ENCODE data around the gene STUM. TPM values are rescaled to one million over a fixed set of nuclear protein-coding genes. Genes with fewer than 3 reads are reported as not detected.

Gene STUM
- total RNA-seq, 1 experiment from 2014 or later, result 0.37 TPM

DNA sequence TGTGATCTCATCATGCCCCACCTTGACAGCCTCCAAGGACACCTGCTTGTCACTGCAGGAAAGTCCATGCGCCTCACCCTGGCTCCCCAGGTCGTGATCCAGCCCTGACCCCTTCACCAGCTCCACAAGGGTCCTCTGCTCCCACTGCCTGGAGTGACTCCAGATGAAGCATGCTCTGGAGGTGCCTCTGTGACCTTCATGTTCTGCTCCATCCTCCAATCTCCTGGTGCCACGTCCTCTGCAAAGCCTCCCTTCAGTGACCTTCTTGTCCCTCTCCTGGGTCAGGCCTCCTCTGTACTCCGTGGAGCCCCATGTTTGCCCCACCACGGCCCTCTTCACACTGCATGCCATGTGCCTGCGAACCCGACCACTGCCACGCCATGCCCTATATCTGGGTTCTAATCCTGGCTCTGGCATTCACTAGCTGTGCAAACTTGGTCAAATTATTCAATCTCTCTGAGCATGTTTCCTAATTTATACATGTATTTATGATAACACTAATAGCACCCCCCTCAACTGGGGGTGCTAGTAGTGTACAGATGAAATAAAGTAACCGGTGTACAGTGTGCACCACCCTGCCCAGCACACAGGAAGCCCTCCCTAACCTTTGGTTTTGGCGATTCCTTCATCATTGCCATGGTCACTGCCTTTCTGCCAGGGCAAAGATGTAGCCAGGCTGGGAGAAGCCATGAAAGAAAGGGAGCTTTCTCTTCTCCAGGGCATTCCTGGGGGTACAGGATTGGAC lies 77.4 kb downstream of the STUM start:
- ChIA-PET CTCF (interaction anchor here (0.5 to 16.7 kb wide), 61 partner anchors 9 to 1019 kb away, joined by 3 to 342 read pairs (median 4); no protein-coding TSS in a partner anchor), POLR2A (interaction anchor here (0.6 to 1.6 kb wide), 9 partner anchors 20 to 600 kb away, joined by 3 to 7 read pairs (median 3); no protein-coding TSS in a partner anchor)
- H3K36me3 Mint-ChIP-seq (ENCODE audit: insufficient read depth, unreplicated experiment), result peaks cover 6% of the 10 kb centered on the region
- H3K4me1 Mint-ChIP-seq (ENCODE audit: insufficient read depth, unreplicated experiment), result peaks cover 22% of the 10 kb centered on the region
- intact Hi-C loops (cut with micrococcal nuclease), result no loop called here
- TF ChIP-seq, protein P1, sequence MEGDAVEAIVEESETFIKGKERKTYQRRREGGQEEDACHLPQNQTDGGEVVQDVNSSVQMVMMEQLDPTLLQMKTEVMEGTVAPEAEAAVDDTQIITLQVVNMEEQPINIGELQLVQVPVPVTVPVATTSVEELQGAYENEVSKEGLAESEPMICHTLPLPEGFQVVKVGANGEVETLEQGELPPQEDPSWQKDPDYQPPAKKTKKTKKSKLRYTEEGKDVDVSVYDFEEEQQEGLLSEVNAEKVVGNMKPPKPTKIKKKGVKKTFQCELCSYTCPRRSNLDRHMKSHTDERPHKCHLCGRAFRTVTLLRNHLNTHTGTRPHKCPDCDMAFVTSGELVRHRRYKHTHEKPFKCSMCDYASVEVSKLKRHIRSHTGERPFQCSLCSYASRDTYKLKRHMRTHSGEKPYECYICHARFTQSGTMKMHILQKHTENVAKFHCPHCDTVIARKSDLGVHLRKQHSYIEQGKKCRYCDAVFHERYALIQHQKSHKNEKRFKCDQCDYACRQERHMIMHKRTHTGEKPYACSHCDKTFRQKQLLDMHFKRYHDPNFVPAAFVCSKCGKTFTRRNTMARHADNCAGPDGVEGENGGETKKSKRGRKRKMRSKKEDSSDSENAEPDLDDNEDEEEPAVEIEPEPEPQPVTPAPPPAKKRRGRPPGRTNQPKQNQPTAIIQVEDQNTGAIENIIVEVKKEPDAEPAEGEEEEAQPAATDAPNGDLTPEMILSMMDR (IDR thresholded peaks at IDR 0.05; ENCODE audit: unreplicated experiment), result no peak
- no TSS peak for BruUV-seq (replicated peaks)
- H3K4me3 Mint-ChIP-seq (ENCODE audit: unreplicated experiment), result no peak overlapping the region
- no peak for DNase-seq (ENCODE audit: unreplicated experiment)
- H3K27ac Mint-ChIP-seq (ENCODE audit: low read depth, unreplicated experiment), result peak overlapping the region; percentile 36
- H3K27me3 Mint-ChIP-seq (ENCODE audit: insufficient read depth, unreplicated experiment), result no peaks in the 10 kb centered on the region
- H3K9me3 Mint-ChIP-seq (ENCODE audit: unreplicated experiment), result no peaks in the 10 kb centered on the region

DNA sequence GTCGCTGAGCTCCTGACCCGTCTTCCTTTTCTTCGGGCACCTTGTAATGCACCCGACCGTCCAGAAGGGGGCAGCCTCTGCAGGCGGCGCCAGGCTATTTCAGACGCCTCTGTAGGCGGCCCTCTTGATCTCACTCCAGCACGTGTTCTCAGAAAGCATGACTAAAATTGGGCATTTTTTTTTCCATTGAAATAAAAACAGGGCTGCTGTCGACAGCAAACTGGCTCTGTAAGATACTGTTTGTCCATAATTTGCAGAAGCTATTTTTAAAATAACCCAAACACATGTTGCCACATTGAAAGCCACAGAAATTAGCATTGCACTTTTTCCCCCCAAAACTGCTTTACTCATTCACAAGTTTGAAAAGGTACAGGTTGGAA lies 78.0 kb downstream of the STUM start:
- H3K4me1 Mint-ChIP-seq (ENCODE audit: insufficient read depth, unreplicated experiment), result peaks cover 22% of the 10 kb centered on the region
- TF ChIP-seq, protein P1 (IDR thresholded peaks at IDR 0.05; ENCODE audit: unreplicated experiment), result peak; percentile 99
- peak; percentile 85 for DNase-seq (ENCODE audit: unreplicated experiment)
- peaks cover 6% of the 10 kb centered on the region for H3K36me3 Mint-ChIP-seq (ENCODE audit: insufficient read depth, unreplicated experiment)
- no peaks in the 10 kb centered on the region for H3K27me3 Mint-ChIP-seq (ENCODE audit: insufficient read depth, unreplicated experiment)
- ChIA-PET POLR2A (interaction anchor here (0.6 to 1.6 kb wide), 8 partner anchors 20 to 313 kb away, joined by 3 to 7 read pairs (median 4); no protein-coding TSS in a partner anchor), CTCF (interaction anchor here (0.5 to 16.7 kb wide), 64 partner anchors 8 to 1020 kb away, joined by 3 to 342 read pairs (median 4); no protein-coding TSS in a partner anchor)
- peak overlapping the region; percentile 36 for H3K27ac Mint-ChIP-seq (ENCODE audit: low read depth, unreplicated experiment)
- intact Hi-C loops (cut with micrococcal nuclease), result no loop called here
- H3K9me3 Mint-ChIP-seq (ENCODE audit: unreplicated experiment), result no peaks in the 10 kb centered on the region
- H3K4me3 Mint-ChIP-seq (ENCODE audit: unreplicated experiment), result no peak overlapping the region
- BruUV-seq (replicated peaks), result no TSS peak

DNA sequence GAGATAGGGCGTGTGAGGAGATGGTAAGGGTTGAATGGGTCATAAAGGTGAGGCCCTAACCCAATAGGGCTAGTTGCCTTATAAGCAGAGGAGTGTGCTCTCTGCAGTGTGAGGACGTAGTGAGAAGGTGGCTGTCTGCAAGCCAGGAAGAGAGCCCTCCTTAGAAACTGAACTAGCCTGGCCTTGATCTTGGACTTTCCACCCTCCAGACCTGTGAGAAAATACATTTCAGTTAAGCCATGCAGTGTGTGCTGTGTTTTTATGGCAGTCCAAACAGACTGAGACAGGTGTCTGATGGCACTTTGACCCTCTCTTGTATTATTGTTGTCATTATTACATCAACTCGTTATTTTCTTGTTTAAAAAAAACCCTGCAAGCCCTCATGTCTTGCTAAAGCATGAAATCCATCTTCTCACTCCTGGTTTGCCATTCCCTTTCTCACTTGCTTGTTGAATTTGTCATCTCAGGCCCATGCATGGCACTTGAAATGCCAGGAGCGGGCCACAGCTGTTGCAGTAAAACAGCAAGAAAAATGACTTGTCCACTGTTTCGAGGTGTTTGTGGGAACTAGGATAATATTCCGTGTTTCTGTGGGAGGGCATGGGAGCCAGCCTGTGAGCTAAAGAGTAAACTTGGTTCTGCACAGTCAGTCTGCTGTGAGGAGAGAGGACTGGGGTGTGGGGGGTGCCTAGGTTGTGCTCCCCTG lies 78.6 kb downstream of the STUM start:
- no peaks in the 10 kb centered on the region for H3K27me3 Mint-ChIP-seq (ENCODE audit: insufficient read depth, unreplicated experiment)
- POLR2A ChIA-PET, result interaction anchor here (0.8 to 1.0 kb wide), 3 partner anchors 21 to 167 kb away, joined by 3 read pairs; no protein-coding TSS in a partner anchor
- no peaks in the 10 kb centered on the region for H3K9me3 Mint-ChIP-seq (ENCODE audit: unreplicated experiment)
- H3K4me1 Mint-ChIP-seq (ENCODE audit: insufficient read depth, unreplicated experiment), result peaks cover 25% of the 10 kb centered on the region
- no peak overlapping the region for H3K4me3 Mint-ChIP-seq (ENCODE audit: unreplicated experiment)
- H3K27ac Mint-ChIP-seq (ENCODE audit: low read depth, unreplicated experiment), result peak overlapping the region; percentile 36
- TF ChIP-seq, protein P1 (IDR thresholded peaks at IDR 0.05; ENCODE audit: unreplicated experiment), result no peak
- intact Hi-C loops (cut with micrococcal nuclease), result no loop called here
- no TSS peak for BruUV-seq (replicated peaks)
- H3K36me3 Mint-ChIP-seq (ENCODE audit: insufficient read depth, unreplicated experiment), result peaks cover 6% of the 10 kb centered on the region
- no peak for DNase-seq (ENCODE audit: unreplicated experiment)
- CTCF ChIA-PET, result interaction anchor here (0.5 to 16.7 kb wide), 38 partner anchors 7 to 319 kb away, joined by 3 to 342 read pairs (median 5); no protein-coding TSS in a partner anchor
